Liver (tissue), 9 donors: Measurements from ENCODE around the gene CRADD. TPM values are rescaled to one million over a fixed set of nuclear protein-coding genes. Genes with fewer than 3 reads are reported as not detected.

Experiments
- DNase-seq: peaks from one replicate; pipeline ENCODE4 v3.0.0-alpha.2; 2017; ENCODE audit warnings: low spot score
- H3K27ac ChIP-seq, 2 donors: one replicate each; pipeline ENCODE4 v1.7.0; 2013; ENCODE audit warnings: inconsistent platforms in 2 of 2, low read length in 2 of 2, control low read depth in 1 of 2, low read depth in 1 of 2, mild to moderate bottlenecking in 1 of 2
- H3K27me3 ChIP-seq, 4 donors: one replicate each; pipeline versions ENCODE4 v1.6.1 to v1.7.0; 2013; ENCODE audit warnings: low read length in 3 of 4, inconsistent platforms in 1 of 4, mild to moderate bottlenecking in 1 of 4, moderate library complexity in 1 of 4; ENCODE audit not compliant: control insufficient read depth in 4 of 4, insufficient read depth in 4 of 4
- H3K36me3 ChIP-seq, 4 donors: one replicate each; pipeline versions ENCODE4 v1.6.1 to v1.7.0; 2013; ENCODE audit warnings: low read length in 3 of 4, mild to moderate bottlenecking in 3 of 4, low read depth in 1 of 4, moderate library complexity in 1 of 4; ENCODE audit not compliant: control insufficient read depth in 4 of 4, insufficient read depth in 3 of 4
- H3K4me1 ChIP-seq, 4 donors: one replicate each; pipeline versions ENCODE4 v1.6.1 to v1.7.0; 2013; ENCODE audit warnings: low read length in 3 of 4, mild to moderate bottlenecking in 3 of 4, moderate library complexity in 1 of 4; ENCODE audit not compliant: control insufficient read depth in 4 of 4, insufficient read depth in 4 of 4
- H3K4me3 ChIP-seq, 3 donors: one replicate each; pipeline versions ENCODE4 v1.6.1 to v1.7.0; 2013; ENCODE audit warnings: low read length in 3 of 3, control low read depth in 1 of 3, low read depth in 1 of 3, mild to moderate bottlenecking in 1 of 3
- H3K9ac ChIP-seq, 2 donors: one replicate each; pipeline ENCODE4 v1.7.0; 2013; ENCODE audit warnings: low read length in 2 of 2, mild to moderate bottlenecking in 2 of 2, moderate library complexity in 2 of 2, control low read depth in 1 of 2, low read depth in 1 of 2
- H3K9me3 ChIP-seq, 4 donors: one replicate each; pipeline versions ENCODE4 v1.6.1 to v1.7.0; 2013; ENCODE audit warnings: low read length in 3 of 4; ENCODE audit not compliant: control insufficient read depth in 4 of 4
- FOXA1 ChIP-seq: IDR thresholded peaks from 2 replicates; pipeline ENCODE4 v1.6.1; 2016; ENCODE audit warnings: antibody characterized with exemption
- FOXA2 ChIP-seq: IDR thresholded peaks from 2 replicates; pipeline ENCODE4 v1.6.1; 2016; ENCODE audit warnings: antibody characterized with exemption
- GABPA ChIP-seq, 2 donors: IDR thresholded peaks in 1 of 2; conservative IDR thresholded peaks in 1 of 2; 2 replicates each; pipeline ENCODE4 v1.6.1; 2016; ENCODE audit warnings: antibody characterized with exemption in 2 of 2, mild to moderate bottlenecking in 1 of 2, moderate library complexity in 1 of 2
- HNF4A ChIP-seq, 2 donors: conservative IDR thresholded peaks; 2 replicates each; pipeline ENCODE4 v1.6.1; 2016; ENCODE audit warnings: antibody characterized with exemption in 2 of 2, mild to moderate bottlenecking in 2 of 2
- HNF4G ChIP-seq: IDR thresholded peaks from 2 replicates; pipeline ENCODE4 v1.6.1; 2016; ENCODE audit warnings: antibody characterized with exemption
- JUND ChIP-seq, 2 donors: IDR thresholded peaks; 2 replicates each; pipeline ENCODE4 v1.6.1; 2016; ENCODE audit warnings: antibody characterized with exemption in 2 of 2
- MAX ChIP-seq: IDR thresholded peaks from 2 replicates; pipeline ENCODE4 v1.6.1; 2016; ENCODE audit warnings: antibody characterized with exemption
- NR2F2 ChIP-seq: IDR thresholded peaks from 2 replicates; pipeline ENCODE4 v1.6.1; 2016; ENCODE audit warnings: antibody characterized with exemption
- RAD21 ChIP-seq, 2 donors: IDR thresholded peaks; 2 replicates each; pipeline ENCODE4 v1.6.1; 2016; ENCODE audit warnings: antibody characterized with exemption in 2 of 2, mild to moderate bottlenecking in 2 of 2
- RXRA ChIP-seq, 2 donors: IDR thresholded peaks; 2 replicates each; pipeline ENCODE4 v1.6.1; 2017 to 2018; ENCODE audit warnings: antibody characterized with exemption in 2 of 2, mild to moderate bottlenecking in 1 of 2
- SP1 ChIP-seq: IDR thresholded peaks from 2 replicates; pipeline ENCODE4 v1.6.1; 2018; ENCODE audit warnings: antibody characterized with exemption, mild to moderate bottlenecking
- TAF1 ChIP-seq: conservative IDR thresholded peaks from 2 replicates; pipeline ENCODE4 v1.6.1; 2016; ENCODE audit warnings: antibody characterized with exemption, mild to moderate bottlenecking
- ZBTB33 ChIP-seq: IDR thresholded peaks from 2 replicates; pipeline ENCODE4 v1.6.1; 2016; ENCODE audit warnings: antibody characterized with exemption
- WGBS: extraction: QIAGEN DNeasy Blood & Tissue Kit; methylation state at CpG from one replicate; pipeline ENCODE4 v1.1.7; 2013; 5-methylcytosine and 5-hydroxymethylcytosine counted together
- polyA plus RNA-seq, 2 donors: library from polyadenylated mRNA; stranded (reverse) in 1 of 2; unstranded in 1 of 2; fragments of 200-250 nt in 1 of 2; fragments of >200 nt in 1 of 2; fragmentation: Nextera tagmentation in 1 of 2; extraction: Ambion mirVana in 1 of 2; gene quantifications; one replicate each; pipeline versions ENCODE4 v1.2.1 to v1.2.3, GENCODE V29; 2013 to 2015
- total RNA-seq, 2 donors: library from RNA; depleted of rRNA; stranded (reverse); fragments of >200 nt; gene quantifications; one replicate each; pipeline ENCODE4 v1.2.3, GENCODE V29; 2014
- TF ChIP-seq, protein P1 (sequence below): IDR thresholded peaks from 2 replicates; pipeline ENCODE4 v1.6.1; 2016; ENCODE audit warnings: antibody characterized with exemption
- TF ChIP-seq, protein P2 (sequence below): fragments of 150-350 bp; IDR thresholded peaks from 2 replicates; pipeline ENCODE4 v1.5.1; 2017; ENCODE audit warnings: improper control_type of control experiment, low read depth, low read length; ENCODE audit not compliant: missing input control
- donor health status: healthy.
- donor health status: healthy.
- donor health status: healthy.
- donor health status: healthy.
- donor health status: healthy.

The CRADD gene
- total and polyA plus RNA-seq, 4 donors, result 19.4 to 48.9 (median 29.6) TPM

- H3K9ac ChIP-seq, result peak overlapping the region in 1 of 2 donors; percentile 18
- no peaks in the 10 kb centered on the region for H3K27me3 ChIP-seq
- no peaks in the 10 kb centered on the region for H3K36me3 ChIP-seq
- H3K9me3 ChIP-seq, result no peaks in the 10 kb centered on the region
- 75% methylated on average over 8 of the region's 8 CpGs for WGBS
- peak; percentile 47 for TF ChIP-seq SP1
- TF ChIP-seq ZBTB33, result peak; percentile 29
- TF ChIP-seq HNF4A (conservative IDR thresholded peaks at IDR 0.05), result no peak
- no peak for TF ChIP-seq TAF1
- peak; percentile 95 to 98 for TF ChIP-seq JUND (IDR thresholded peaks at IDR 0.05)
- TF ChIP-seq RXRA (IDR thresholded peaks at IDR 0.05), result peak; percentile 26 to 62
- TF ChIP-seq FOXA1, result no peak
- no peak for TF ChIP-seq HNF4G
- peak; percentile 99 for TF ChIP-seq NR2F2
- TF ChIP-seq, protein P1, sequence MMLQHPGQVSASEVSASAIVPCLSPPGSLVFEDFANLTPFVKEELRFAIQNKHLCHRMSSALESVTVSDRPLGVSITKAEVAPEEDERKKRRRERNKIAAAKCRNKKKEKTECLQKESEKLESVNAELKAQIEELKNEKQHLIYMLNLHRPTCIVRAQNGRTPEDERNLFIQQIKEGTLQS, result peak; percentile 30
- no peak for TF ChIP-seq MAX
- peak; percentile 10 to 11 for TF ChIP-seq RAD21 (IDR thresholded peaks at IDR 0.05)
- no peak overlapping the region for H3K4me3 ChIP-seq
- H3K27ac ChIP-seq, result peak overlapping the region; percentile 53 to 54
- peaks cover 2 to 10% (median 6%) of the 10 kb centered on the region in 4 donors for H3K4me1 ChIP-seq
- no peak for DNase-seq
Measured at GRCh38 chr12:93785249-93786010, 108.3 kb downstream of the CRADD start.

- no peaks in the 10 kb centered on the region for H3K36me3 ChIP-seq
- peak overlapping the region in 1 of 2 donors; percentile 54 for H3K27ac ChIP-seq
- H3K4me1 ChIP-seq, result peaks cover 2 to 10% (median 6%) of the 10 kb centered on the region in 4 donors
- no peak for DNase-seq
- no peak overlapping the region for H3K9ac ChIP-seq
- no peaks in the 10 kb centered on the region for H3K27me3 ChIP-seq
- TF ChIP-seq ZBTB33 (no peak), GABPA (IDR thresholded peaks at IDR 0.05 in 1 of 2, conservative IDR thresholded peaks at IDR 0.05 in 1 of 2) (no peak), RXRA (IDR thresholded peaks at IDR 0.05) (no peak), FOXA2 (no peak)
- TF ChIP-seq, protein P1, result no peak
- TF ChIP-seq, protein P2, sequence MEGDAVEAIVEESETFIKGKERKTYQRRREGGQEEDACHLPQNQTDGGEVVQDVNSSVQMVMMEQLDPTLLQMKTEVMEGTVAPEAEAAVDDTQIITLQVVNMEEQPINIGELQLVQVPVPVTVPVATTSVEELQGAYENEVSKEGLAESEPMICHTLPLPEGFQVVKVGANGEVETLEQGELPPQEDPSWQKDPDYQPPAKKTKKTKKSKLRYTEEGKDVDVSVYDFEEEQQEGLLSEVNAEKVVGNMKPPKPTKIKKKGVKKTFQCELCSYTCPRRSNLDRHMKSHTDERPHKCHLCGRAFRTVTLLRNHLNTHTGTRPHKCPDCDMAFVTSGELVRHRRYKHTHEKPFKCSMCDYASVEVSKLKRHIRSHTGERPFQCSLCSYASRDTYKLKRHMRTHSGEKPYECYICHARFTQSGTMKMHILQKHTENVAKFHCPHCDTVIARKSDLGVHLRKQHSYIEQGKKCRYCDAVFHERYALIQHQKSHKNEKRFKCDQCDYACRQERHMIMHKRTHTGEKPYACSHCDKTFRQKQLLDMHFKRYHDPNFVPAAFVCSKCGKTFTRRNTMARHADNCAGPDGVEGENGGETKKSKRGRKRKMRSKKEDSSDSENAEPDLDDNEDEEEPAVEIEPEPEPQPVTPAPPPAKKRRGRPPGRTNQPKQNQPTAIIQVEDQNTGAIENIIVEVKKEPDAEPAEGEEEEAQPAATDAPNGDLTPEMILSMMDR, result no peak
- no peak overlapping the region for H3K4me3 ChIP-seq
- WGBS, result 93% methylated on average over 4 of the region's 4 CpGs
- no peaks in the 10 kb centered on the region for H3K9me3 ChIP-seq
Measured at GRCh38 chr12:93786656-93787397, 109.7 kb downstream of the CRADD start.
